Panc1 (cell line): Measurements from ENCODE around the gene TBX22. TPM values are rescaled to one million over a fixed set of nuclear protein-coding genes. Genes with fewer than 3 reads are reported as not detected.
"Not testable (repeated sequence)": the region's sequence is repeated elsewhere in the genome, so short reads cannot be mapped to it uniquely, and the experiment has no call there.

ENCODE experiments used
- ATAC-seq: fragments of 200-7000 bp; cut with Tn5 transposase; 2 replicates; pipeline ENCODE4 v1.9.1; 2020; ENCODE audit warnings: mild to moderate bottlenecking, moderate library complexity
- BruUV-seq: library from RNA; stranded (reverse); fragments of 400-500 nt; replicated peaks from 2 replicates; lab custom pipeline; 2021; lab: Mats Ljungman, UMichigan
- CTCF ChIA-PET: fragments of 300-600 bp; sonication (Branson Sonifier 250); formaldehyde crosslinking; loops from one replicate; lab custom pipeline; 2022; ENCODE audit warnings: antibody characterized with exemption; lab: Charles Lee
- POLR2A ChIA-PET: fragments of 300-600 bp; sonication (Branson Sonifier 250); formaldehyde crosslinking; loops from one replicate; lab custom pipeline; 2022; ENCODE audit warnings: antibody characterized with exemption; lab: Charles Lee
- DNase-seq: peaks from one replicate; pipeline ENCODE4 v3.0.0-alpha.2; 2010; ENCODE audit warnings: low read depth, low spot score
- H3K27ac ChIP-seq: 2 replicates; pipeline ENCODE4 v1.5.1; 2011; ENCODE audit warnings: mild to moderate bottlenecking, low read length, inconsistent platforms
- H3K27me3 ChIP-seq: fragments of 200-500 bp; sonication (Bioruptor generic); 2 replicates; pipeline ENCODE4 v1.6.0; 2014; ENCODE audit warnings: low read length, inconsistent platforms; ENCODE audit not compliant: control insufficient read depth, insufficient read depth
- H3K36me3 ChIP-seq: fragments of 200-500 bp; sonication (Bioruptor generic); 2 replicates; pipeline ENCODE4 v1.5.1; 2014; ENCODE audit warnings: inconsistent platforms, mild to moderate bottlenecking, low read length, moderate library complexity; ENCODE audit not compliant: control insufficient read depth, insufficient read depth
- H3K4me1 ChIP-seq: 2 replicates; pipeline ENCODE4 v1.5.1; 2011; ENCODE audit warnings: inconsistent platforms, mild to moderate bottlenecking, low read length, moderate library complexity; ENCODE audit not compliant: control insufficient read depth, insufficient read depth
- H3K4me3 ChIP-seq, 2 experiments: 2 replicates each; pipeline ENCODE4 v1.5.1; 2011 to 2012; ENCODE audit warnings: low read depth in 2 of 2, low read length in 2 of 2, mild to moderate bottlenecking in 2 of 2, inconsistent platforms in 1 of 2, moderate library complexity in 1 of 2
- H3K9me3 ChIP-seq: fragments of 200-500 bp; sonication (Bioruptor generic); 2 replicates; pipeline ENCODE4 v1.5.1; 2014; ENCODE audit warnings: low read depth, mild to moderate bottlenecking, inconsistent platforms, low read length, moderate library complexity; ENCODE audit not compliant: control insufficient read depth, insufficient read depth
- in situ Hi-C: cut with HindIII; loops from 2 replicates; pipeline ENCODE4 v1.10.0; 2016; ENCODE audit warnings: low sequenced_read_pairs, low pct_unique_long_range_greater_than_20kb
- intact Hi-C: fragments of 100-400 bp; cut with micrococcal nuclease; formaldehyde crosslinking; loops from one replicate; pipeline ENCODE4 v1.10.0; 2022; ENCODE audit not compliant: unreplicated experiment
- total RNA-seq: library from RNA; stranded (reverse); gene quantifications from one replicate; pipeline ENCODE4 v1.2.1, GENCODE V29; 2021; ENCODE audit not compliant: unreplicated experiment

The TBX22 gene
- total RNA-seq, 1 experiment from 2014 or later, result not detected

GRCh38 chrX:80075625-80076024 lies 61.1 kb downstream of the TBX22 start:
- CTCF ChIA-PET, H3K9me3 ChIP-seq, ATAC-seq: not testable (repeated sequence)

More at GRCh38 chrX:80075625-80076024, 61.1 kb downstream of the TBX22 start:
- H3K27ac ChIP-seq, BruUV-seq, in situ Hi-C loops, POLR2A ChIA-PET, H3K4me1 ChIP-seq, H3K4me3 ChIP-seq, intact Hi-C loops, H3K27me3 ChIP-seq, DNase-seq, H3K36me3 ChIP-seq: not testable (repeated sequence)
